ENCODE data around the gene FSD1. TPM values are rescaled to one million over a fixed set of nuclear protein-coding genes. Genes with fewer than 3 reads are reported as not detected.

Gene FSD1
- total and polyA plus RNA-seq, 9 of the 15 experiments (the other 6 are each of a cell fraction or from before 2014, with no cell fraction given): 0.11 to 1.9 (median 0.94) TPM; not detected in 1

DNA sequence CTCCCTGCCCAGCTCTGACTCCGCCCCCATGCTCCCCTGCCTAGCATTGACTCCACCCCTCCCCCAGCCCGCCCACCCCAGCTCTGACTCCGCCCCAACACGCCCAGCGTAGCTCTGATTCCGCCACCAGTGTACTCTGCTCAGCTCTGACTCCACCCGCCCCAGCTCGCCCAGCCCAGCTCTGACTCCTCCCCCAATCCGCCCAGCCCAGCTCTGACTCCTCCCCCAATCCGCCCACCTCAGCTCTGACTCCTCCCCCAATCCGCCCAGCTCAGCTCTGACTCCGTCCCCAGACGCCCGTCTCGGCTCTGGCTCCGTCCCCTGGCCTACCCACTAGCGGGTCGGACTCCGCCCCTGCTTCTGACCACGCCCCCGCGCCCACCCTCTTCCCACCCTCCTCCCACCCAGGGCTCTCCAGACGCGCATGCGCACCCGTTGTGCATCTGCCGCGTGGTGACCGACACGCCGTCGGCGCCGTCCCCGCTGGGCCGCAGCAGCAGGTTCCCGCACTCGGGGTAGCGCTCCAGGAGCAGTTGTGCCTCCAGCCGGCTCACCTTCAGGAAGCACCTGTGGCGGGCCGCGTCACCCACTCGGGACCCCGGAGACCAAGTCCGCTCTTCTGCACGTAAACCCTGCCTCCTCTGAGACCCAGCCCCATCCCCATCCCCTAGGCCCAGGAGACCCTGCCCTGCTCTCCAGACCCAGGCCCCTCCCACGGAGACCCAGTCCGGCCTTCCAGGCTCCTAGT is 24.0 kb downstream of the FSD1 start (continued):
- TF ChIP-seq, protein P1, sequence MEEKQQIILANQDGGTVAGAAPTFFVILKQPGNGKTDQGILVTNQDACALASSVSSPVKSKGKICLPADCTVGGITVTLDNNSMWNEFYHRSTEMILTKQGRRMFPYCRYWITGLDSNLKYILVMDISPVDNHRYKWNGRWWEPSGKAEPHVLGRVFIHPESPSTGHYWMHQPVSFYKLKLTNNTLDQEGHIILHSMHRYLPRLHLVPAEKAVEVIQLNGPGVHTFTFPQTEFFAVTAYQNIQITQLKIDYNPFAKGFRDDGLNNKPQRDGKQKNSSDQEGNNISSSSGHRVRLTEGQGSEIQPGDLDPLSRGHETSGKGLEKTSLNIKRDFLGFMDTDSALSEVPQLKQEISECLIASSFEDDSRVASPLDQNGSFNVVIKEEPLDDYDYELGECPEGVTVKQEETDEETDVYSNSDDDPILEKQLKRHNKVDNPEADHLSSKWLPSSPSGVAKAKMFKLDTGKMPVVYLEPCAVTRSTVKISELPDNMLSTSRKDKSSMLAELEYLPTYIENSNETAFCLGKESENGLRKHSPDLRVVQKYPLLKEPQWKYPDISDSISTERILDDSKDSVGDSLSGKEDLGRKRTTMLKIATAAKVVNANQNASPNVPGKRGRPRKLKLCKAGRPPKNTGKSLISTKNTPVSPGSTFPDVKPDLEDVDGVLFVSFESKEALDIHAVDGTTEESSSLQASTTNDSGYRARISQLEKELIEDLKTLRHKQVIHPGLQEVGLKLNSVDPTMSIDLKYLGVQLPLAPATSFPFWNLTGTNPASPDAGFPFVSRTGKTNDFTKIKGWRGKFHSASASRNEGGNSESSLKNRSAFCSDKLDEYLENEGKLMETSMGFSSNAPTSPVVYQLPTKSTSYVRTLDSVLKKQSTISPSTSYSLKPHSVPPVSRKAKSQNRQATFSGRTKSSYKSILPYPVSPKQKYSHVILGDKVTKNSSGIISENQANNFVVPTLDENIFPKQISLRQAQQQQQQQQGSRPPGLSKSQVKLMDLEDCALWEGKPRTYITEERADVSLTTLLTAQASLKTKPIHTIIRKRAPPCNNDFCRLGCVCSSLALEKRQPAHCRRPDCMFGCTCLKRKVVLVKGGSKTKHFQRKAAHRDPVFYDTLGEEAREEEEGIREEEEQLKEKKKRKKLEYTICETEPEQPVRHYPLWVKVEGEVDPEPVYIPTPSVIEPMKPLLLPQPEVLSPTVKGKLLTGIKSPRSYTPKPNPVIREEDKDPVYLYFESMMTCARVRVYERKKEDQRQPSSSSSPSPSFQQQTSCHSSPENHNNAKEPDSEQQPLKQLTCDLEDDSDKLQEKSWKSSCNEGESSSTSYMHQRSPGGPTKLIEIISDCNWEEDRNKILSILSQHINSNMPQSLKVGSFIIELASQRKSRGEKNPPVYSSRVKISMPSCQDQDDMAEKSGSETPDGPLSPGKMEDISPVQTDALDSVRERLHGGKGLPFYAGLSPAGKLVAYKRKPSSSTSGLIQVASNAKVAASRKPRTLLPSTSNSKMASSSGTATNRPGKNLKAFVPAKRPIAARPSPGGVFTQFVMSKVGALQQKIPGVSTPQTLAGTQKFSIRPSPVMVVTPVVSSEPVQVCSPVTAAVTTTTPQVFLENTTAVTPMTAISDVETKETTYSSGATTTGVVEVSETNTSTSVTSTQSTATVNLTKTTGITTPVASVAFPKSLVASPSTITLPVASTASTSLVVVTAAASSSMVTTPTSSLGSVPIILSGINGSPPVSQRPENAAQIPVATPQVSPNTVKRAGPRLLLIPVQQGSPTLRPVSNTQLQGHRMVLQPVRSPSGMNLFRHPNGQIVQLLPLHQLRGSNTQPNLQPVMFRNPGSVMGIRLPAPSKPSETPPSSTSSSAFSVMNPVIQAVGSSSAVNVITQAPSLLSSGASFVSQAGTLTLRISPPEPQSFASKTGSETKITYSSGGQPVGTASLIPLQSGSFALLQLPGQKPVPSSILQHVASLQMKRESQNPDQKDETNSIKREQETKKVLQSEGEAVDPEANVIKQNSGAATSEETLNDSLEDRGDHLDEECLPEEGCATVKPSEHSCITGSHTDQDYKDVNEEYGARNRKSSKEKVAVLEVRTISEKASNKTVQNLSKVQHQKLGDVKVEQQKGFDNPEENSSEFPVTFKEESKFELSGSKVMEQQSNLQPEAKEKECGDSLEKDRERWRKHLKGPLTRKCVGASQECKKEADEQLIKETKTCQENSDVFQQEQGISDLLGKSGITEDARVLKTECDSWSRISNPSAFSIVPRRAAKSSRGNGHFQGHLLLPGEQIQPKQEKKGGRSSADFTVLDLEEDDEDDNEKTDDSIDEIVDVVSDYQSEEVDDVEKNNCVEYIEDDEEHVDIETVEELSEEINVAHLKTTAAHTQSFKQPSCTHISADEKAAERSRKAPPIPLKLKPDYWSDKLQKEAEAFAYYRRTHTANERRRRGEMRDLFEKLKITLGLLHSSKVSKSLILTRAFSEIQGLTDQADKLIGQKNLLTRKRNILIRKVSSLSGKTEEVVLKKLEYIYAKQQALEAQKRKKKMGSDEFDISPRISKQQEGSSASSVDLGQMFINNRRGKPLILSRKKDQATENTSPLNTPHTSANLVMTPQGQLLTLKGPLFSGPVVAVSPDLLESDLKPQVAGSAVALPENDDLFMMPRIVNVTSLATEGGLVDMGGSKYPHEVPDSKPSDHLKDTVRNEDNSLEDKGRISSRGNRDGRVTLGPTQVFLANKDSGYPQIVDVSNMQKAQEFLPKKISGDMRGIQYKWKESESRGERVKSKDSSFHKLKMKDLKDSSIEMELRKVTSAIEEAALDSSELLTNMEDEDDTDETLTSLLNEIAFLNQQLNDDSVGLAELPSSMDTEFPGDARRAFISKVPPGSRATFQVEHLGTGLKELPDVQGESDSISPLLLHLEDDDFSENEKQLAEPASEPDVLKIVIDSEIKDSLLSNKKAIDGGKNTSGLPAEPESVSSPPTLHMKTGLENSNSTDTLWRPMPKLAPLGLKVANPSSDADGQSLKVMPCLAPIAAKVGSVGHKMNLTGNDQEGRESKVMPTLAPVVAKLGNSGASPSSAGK (IDR thresholded peaks at IDR 0.05): peak; percentile 91
- TF ChIP-seq, protein P2, sequence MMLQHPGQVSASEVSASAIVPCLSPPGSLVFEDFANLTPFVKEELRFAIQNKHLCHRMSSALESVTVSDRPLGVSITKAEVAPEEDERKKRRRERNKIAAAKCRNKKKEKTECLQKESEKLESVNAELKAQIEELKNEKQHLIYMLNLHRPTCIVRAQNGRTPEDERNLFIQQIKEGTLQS (IDR thresholded peaks at IDR 0.05): no peak
- TF ChIP-seq, protein P2 (CRISPR knock-in tag; conservative IDR thresholded peaks at IDR 0.05): 0 out of 2 replicates have a peak, but pooled peaks have one; percentile 55
- TF ChIP-seq ZBTB8A (IDR thresholded peaks at IDR 0.05; ENCODE audit: partially characterized antibody) (no peak), TAF9B (IDR thresholded peaks at IDR 0.05; ENCODE audit: partially characterized antibody) (no peak), ZNF780A (CRISPR knock-in tag; IDR thresholded peaks at IDR 0.05) (no peak), MXI1 (IDR thresholded peaks at IDR 0.05; ENCODE audit: low read depth, low read length) (peak; percentile 73), SAFB (IDR thresholded peaks at IDR 0.05; ENCODE audit: borderline replicate concordance, low read depth, low read length) (peak; percentile 33; the same call in 1 of the 2 replicates)
- TF ChIP-seq, protein P3, sequence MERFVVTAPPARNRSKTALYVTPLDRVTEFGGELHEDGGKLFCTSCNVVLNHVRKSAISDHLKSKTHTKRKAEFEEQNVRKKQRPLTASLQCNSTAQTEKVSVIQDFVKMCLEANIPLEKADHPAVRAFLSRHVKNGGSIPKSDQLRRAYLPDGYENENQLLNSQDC (CRISPR knock-in tag; IDR thresholded peaks at IDR 0.05): no peak
- TF ChIP-seq, protein P4, sequence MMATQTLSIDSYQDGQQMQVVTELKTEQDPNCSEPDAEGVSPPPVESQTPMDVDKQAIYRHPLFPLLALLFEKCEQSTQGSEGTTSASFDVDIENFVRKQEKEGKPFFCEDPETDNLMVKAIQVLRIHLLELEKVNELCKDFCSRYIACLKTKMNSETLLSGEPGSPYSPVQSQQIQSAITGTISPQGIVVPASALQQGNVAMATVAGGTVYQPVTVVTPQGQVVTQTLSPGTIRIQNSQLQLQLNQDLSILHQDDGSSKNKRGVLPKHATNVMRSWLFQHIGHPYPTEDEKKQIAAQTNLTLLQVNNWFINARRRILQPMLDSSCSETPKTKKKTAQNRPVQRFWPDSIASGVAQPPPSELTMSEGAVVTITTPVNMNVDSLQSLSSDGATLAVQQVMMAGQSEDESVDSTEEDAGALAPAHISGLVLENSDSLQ (IDR thresholded peaks at IDR 0.05): peak; percentile 79
- TF ChIP-seq, protein P5, sequence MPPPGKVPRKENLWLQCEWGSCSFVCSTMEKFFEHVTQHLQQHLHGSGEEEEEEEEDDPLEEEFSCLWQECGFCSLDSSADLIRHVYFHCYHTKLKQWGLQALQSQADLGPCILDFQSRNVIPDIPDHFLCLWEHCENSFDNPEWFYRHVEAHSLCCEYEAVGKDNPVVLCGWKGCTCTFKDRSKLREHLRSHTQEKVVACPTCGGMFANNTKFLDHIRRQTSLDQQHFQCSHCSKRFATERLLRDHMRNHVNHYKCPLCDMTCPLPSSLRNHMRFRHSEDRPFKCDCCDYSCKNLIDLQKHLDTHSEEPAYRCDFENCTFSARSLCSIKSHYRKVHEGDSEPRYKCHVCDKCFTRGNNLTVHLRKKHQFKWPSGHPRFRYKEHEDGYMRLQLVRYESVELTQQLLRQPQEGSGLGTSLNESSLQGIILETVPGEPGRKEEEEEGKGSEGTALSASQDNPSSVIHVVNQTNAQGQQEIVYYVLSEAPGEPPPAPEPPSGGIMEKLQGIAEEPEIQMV (tag; conservative IDR thresholded peaks at IDR 0.05; ENCODE audit: low read depth): no peak
